GM18507 (cell line): ENCODE results near the gene PLA2G4D.
"Not testable (repeated sequence)": the region's sequence is repeated elsewhere in the genome, so short reads cannot be mapped to it uniquely, and the experiment has no call there.

Experiments
- DNase-seq: peaks from one replicate; pipeline ENCODE4 v3.0.0; 2011; ENCODE audit warnings: low read depth; ENCODE audit not compliant: insufficient read length; ENCODE audit errors: extremely low spot score
- FAIRE-seq: peaks from 2 replicates; lab custom pipeline; 2011; peaks lifted over from hg19 to GRCh38; lab: Jason Lieb, UNC

Gene PLA2G4D

DNA sequence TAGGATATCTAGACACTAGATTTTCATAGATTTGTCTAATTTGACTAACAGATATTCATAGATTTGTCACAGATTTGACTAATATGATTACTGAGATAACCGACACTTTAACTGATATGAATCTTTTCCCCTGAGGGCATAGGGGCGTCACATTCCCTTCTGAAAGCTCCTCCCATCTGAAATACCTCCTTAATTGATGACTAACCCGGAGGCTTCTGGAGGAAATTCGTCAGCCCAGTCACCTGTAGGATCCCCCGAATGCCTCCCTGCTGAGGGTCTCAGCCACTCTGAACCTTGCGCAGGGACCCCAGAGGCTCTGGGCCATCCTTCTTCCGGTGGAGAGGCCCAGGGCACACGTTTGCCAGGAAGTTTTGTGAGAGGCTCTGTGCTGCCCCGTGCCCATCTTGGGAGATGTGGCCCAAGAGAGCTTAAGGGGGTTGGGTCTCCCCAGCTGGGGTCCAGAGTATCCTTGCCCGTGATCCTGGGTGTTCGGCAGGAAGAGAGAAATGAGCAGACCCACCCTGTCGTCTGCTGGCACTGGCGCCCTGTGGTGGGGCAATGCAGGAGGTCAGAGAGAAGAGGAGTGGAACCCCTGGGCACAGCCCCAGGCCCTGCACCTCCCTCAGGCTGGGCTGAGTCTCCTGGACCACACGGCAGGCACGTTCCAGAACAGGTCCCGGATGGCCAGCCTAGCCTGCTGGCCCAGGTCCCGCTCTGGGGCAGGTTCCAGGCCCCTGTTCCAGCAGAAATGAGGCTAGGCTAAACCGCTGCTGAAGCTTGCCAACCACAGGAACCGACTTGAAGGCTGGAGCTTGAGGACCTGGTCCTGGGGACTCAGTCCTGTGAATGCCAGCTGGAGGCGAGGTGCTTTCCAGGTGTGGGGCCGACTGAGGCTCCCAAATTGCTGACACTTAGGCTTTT, 1.7 kb downstream of the PLA2G4D start:
- FAIRE-seq (no peak), DNase-seq (no peak)

DNA sequence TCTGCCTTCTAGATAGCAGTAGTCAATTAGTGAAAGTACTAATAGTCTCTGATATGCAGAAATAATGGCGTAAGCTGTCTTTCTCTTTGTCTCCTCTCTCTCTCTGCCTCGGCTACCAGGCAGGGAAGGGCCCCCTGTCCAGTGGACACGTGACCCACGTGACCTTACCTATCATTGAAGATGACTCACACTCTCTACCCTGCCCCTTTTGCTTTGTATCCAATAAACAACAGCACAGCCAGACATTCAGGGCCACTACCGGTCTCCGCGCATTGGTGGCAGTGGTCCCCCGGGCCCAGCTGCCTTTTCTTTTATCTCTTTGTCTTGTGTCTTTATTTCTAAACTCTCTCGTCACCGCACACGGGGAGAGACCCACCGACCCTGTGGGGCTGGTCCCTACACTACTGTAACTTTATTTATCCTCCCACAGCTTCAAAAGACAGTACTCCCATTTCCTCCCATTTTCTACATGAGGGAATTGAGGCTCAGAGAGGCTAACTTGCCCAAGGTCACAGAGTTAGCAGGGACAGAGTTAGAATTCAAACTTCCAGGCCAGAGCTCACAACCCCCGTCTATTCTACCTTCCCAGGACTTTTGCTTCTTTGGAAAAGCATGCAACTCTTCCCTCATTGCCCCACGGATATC, 2.5 kb downstream of the PLA2G4D start:
- FAIRE-seq, DNase-seq: not testable (repeated sequence)

DNA sequence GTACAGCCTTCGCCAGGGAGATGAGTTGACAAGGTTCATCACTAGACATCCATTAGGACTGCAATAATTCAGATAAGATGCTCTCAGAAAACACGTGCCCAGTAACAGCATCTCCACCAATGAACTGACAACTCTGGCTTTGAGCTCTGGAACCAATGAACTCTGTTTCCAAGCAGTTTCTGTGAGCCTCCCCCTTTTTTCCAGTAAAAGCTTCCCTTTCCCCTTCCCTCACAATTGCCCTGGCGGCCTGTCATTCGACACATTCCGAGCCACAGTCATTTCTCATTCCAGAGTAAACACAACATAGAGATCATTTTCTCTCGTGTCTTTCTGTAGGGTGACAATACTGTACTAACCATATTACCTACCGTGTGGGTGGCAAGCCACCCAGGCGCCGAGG, 3.6 kb downstream of the PLA2G4D start:
- DNase-seq = no peak
- FAIRE-seq = no peak

DNA sequence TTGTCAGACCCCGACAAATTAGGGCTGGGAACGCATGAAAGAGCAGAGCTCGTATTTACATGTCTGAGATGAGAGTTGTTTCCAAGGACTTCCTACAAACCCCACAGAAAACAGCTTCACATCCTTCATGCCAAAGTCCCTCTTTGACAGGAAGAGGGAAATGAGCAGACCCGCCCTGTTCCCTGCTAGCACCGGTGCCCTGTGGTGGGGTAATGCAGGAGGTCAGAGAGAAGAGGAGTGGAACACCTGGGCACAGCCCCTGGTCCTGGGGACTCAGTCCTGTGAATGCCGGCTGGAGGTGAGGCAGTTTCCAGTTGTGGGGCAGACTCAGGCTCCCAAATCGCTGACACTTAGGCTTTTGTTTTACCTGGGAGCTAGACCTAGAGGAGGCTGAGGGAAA, 4.0 kb downstream of the PLA2G4D start:
- DNase-seq = no peak
- no peak for FAIRE-seq

DNA sequence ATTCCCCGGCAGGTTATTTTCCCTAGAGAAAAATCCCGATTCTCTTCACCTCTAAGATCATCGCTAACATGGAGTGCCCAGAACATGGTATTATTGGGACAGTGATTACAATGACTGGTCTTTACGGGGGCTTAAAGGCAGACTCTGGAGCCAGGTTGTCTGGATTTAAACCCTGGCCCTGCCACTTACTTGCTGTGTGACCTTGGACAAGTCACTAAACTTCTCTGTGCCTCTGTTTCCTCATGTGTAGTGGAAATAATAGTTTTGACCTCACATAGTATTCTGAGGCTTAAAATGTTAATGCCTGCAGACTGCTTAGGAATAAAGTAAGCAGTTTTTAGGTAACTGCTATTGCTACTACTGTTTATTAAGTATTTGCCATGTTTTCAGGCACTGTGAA, 4.4 kb downstream of the PLA2G4D start:
- no peak for FAIRE-seq
- no peak for DNase-seq

DNA sequence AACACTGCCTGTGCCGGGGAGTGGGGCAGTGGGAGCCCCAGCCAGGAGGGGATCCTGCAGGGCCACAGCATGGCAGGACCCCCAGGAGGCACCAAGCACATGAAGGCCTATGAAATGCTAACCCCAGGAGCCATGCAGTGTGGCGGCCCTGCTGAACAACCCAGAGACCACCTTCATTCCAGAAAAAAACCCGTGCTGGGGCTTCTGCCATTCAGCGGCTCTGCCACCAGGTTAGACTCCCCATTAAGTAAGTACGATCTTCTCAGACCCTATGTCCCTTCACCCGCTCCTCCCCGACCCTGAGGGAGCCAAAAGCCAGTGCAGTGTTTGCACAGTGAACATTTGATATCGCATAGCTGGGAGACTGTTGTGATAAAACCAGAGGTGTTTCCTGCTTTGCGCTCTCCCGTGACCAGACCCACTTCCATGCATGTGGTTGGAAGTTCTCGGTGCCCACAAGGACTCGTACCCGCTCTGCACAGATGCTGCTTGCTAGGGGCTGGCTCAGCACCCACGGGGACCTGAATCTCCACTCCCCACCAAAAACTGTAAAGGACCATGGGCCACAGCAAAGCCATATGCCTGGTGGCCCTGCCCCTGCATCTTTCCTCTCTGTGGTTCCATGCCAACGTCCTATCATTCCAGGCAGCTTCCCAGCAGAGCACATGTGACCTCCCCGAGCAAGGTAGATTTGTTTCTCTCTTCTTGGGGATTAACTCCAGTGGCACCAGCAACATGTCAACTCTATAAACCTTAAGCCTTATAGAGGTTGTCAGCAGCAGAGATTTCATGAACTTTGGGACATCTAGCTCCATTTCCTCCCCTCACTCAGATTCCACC, 5.3 kb downstream of the PLA2G4D start:
- DNase-seq = no peak
- no peak for FAIRE-seq

DNA sequence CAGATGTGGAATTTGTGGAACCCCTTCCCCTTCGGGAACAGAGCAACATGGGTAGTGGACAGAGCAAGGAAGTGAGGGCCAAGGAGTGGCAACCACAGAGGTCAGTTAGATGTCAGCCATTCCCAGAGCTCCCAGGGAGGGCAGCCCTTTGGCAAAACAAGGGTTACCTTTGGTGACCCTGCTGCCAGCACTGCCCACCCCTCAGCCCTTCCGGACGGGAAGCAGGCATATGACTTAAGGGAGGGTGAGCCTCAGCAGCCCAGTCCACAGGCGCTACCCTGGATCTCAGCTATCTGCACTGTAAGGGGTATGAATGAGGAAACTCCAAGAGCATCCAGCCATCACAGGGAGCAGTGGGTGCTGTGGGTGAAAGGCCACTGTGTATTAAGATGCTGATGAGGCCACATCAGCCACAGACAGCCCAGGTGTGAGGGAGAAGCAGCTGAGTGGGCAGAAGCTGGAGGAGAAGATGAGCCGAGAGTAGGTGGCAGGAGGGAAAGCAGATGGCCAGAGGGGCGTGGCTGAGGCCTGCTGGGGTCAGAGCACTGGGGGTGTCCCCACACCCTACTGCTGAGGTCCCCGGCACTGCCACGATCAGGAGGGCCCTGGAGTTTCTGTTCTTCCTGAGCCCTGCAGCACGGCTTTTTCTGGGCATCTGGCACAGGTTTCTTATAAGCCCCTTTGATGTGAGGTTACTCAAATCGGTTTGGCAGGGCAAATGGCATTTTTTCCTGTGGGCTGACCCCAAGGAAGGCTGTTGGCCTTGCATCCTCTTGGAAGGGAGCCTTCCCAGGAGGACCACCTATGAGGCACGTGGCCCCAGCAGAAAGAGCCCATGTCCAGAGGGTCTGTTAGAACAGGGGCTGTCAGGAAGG, 6.2 kb downstream of the PLA2G4D start:
- FAIRE-seq = no peak
- no peak for DNase-seq

DNA sequence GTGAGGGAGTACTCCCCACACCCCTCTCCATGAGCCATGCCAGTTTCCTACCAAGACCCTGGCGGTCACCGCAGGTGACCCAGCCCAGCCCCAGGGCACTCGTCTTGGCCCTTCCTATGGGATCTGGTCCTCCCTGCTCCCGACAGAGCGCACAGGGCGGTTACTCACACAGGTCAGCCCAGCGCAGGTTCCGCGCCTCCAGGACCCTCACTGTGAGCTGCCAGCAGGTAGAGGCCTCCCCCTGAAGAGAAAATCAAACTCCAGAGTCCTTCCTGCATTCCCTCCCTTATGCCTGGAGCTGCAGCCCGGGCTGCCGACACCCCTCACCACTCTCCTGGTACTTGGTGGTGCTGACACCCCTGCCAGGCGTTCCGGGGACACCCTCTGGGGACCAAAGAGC, 6.9 kb downstream of the PLA2G4D start:
- DNase-seq (no peak), FAIRE-seq (no peak)

DNA sequence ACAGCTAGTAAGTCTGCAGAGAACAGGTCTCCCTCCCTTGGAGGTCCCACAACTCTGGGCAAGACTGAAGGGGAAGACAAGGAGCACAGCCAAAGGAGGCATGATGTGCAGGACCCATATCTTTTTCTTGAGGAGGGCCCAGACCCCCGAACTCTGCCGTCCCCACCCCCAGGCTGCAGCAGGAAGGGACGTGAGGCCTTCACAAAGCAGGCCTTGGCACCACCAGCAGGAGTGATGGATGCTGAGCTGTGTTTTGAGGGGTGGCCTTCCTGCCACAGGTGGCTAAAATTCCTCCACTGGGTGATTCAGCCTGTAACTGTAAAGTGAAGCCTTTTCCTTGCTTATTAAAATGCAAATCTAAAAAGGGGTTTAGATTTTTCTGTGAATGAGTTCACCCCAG, 8.6 kb downstream of the PLA2G4D start:
- DNase-seq (no peak), FAIRE-seq (no peak)

DNA sequence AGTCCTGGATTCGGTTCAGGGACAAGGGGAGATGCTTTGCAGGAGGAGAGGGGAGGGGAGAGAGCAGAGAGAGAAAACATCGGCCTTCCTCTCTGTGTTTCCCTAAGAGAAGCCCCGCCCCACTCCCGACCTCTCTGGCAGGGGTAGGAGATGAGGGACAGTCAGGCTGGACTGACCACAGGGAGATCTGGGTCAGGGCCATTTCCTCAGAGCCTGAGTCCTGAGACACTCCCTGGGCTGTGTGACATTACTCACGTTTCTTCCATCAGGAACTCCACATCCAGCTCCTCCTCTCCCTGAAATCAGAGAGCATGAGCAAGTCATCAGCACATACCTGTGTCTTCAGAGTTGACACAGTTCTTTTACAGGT, 9.1 kb downstream of the PLA2G4D start:
- DNase-seq (no peak), FAIRE-seq (no peak)

DNA sequence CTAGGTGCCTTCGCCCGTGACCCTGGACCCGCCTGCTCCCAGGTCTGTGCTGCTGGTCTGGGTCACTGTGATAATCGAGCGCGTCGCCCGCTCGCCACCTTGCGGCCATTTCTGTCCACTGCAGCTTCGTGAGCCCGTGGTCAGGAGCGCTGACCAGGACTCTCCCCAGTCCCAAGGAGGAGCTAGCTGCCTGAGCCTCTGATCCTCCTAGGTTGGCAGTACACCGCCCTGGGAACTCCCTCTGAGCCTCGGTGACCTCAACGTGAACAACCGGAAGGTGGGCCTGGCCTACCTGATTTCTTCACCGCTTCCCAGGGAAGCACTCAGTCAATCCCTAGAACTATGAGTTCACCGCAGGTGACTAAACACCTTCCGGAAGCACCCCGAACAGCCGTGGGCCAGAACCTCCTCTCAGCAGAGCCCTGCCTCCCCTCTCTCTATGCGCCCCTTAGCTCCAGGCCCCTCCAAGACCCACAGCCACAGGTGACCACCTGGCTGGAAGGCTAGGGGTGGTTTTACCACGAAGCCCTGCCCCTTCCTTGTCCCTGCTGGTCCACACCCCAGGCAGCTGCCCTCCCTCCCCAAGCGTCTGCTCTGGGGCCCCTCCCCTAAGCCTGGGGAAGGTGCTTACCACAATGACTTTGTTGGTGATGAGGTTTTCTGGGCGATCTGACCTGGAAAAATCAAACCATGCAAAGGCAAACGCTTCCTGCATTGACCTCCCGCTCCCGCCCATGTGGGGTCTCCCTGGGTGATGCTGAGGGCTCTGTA, 9.7 kb downstream of the PLA2G4D start:
- DNase-seq = peak; percentile 53

DNA sequence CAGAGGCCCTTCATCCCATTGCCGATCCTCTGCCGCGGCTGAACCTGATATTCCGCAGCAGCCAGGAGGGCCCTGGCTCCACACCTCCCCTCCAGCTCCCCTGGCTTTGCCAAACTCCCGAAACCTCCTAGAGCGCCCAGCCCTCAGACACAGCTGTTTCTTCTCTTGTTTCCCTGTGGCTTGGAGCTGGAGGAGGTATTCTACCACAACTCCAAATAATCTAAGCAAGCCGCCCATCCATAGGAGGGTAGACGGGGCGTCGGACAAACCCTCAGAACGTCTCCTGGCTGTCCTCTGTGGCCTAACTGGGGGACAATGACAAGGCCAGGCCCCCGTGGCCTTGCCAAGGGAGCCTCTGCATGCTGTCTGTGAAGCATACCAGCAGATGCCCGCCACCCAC, 10.4 kb downstream of the PLA2G4D start:
- DNase-seq (no peak), FAIRE-seq (no peak)

More for the DNA sequence above, 9.7 kb downstream of the PLA2G4D start:
- peak; percentile 83 for FAIRE-seq

DNA sequence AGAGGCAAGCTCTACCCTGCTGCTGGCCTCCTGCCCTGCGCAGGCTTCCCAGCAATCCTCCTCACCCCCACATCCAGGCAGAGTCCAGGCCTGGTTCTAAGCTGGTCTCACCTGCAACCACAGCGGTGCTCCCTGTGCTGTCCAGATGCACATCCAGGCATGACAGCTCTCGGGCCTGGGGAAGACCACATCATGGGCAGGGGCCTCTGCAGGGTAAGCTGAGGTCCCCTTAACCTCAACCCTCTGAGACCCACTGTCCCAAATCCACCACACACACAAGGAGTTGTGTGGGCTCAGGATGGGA, 10.8 kb downstream of the PLA2G4D start:
- FAIRE-seq (no peak), DNase-seq (no peak)

DNA sequence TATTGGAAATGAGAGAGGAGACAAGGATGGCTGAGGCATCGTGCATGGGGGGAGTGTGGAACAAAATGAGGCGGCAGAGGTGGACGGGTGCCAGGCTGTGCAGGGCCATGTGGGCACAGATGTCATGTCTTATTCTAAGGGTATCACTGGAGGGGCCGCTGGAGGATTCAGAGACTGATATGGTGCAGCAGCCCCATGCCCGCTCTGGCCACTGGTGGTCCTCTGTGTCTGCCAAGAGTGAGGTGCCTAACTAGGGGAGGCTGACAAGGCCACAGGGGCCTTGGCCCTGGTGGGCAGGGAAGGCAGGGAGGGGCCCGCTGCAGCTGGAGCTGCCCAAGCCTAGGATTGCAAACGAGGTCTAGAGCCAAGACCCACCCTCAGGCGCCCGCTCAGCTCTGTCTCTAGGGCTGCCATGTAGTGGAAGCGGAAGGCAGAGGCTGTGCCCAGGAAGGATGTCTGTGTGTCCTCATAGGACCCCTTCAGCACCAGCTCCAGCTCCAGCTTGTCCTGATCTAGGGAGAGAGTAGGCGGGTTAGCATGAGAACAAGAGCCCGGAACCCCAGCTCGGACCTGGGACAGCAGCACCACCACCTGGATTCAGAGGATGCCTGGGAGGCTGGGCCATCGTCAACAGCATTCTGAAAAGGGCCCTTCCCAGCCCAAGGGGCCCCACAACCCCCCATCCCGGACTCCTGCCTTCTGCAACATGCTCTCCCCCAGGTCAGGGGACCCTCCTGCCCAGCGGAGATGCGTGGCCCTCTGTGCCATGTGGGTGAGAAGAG, 11.3 kb downstream of the PLA2G4D start:
- FAIRE-seq = no peak
- DNase-seq = no peak

DNA sequence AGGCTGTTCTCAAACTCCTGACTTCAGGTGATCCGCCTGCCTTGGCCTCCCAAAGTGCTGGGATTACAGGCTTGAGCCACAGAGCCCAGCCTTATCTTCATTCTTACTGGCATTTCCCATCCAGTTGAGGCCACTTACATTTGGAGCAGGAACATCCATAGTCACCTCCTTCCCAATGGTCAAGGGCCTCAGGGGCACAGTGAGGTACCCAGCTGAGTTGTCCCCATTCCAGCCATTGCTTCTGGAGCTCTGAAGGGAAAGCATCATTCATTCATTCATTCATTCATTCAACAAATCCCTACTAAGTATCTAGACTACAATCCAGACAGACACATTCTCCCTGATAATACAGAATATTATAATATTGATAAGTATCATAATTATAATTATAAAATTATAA, 12.2 kb downstream of the PLA2G4D start:
- FAIRE-seq (no peak), DNase-seq (no peak)

DNA sequence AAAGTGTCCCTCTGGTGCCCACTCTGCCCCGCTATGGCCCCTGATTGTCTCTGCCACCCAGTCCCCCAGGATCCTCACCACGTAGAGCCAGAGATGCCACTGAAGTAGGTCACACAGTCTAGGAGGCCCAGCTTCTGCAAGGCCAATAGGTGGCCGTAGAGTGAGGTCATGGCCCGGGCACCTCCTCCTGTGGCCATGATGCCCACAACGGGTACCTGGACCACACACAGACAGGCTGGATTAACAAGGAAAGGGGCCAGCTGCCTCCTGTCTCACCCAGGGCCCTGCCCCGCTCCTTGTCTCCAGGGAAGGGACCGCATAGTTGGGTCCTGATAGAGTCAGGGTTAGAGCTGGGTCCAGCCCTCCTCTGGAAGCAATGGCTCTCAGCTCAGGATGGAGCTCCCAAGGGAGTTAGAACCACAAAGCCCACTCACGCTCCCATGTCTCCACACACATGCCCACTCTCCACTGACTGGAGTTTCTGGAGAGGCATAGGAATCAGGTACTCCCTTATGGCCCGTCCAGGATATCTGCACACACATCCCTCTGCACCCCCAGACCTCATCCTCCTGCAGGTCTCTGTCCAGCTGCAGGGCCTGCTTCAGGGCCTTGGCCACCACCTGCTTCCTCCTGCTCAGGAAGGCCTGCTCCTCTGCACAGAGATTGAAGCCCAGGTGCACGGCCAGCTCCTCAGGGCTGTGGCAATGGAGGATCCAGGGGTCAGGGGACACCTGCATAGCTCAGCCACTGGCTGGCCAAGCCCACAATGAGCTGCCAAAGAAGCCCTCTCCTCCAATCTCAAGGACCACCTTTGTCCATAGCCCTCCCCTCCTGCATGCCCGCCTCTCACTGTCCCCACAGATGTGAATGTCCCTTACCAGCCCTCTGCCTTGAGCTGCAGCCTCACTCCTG, 13.2 kb downstream of the PLA2G4D start:
- DNase-seq (no peak), FAIRE-seq (no peak)
